ENCODE results near the gene SETD7. TPM values are rescaled to one million over a fixed set of nuclear protein-coding genes. Genes with fewer than 3 reads are reported as not detected.

The SETD7 gene
- total RNA-seq, 1 donor from 2014 or later: 11.1 TPM

DNA sequence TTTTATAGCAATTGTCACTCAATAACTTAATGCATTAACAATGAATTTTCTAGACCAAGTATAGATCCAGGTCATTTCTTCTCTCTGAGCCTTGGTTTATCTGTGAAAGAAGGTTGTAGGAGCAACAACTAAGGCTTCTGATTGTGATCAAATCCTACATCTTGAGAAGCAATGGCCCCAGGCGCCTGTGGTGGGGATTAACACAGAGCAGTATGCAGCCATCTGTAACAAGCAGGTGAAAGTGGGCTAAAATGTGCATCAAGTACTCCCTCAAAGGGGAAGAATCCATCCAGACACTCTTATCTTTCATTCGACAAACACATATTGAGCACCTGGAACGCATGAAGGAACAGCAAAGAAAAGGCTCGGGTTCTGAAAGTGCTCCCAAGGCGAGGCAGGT lies 19.1 kb upstream of the SETD7 start:
- Mint-ChIP-seq H3K36me3 (ENCODE audit: low read depth) (no peaks in the 10 kb centered on the region), H3K9me3 (no peaks in the 10 kb centered on the region), H3K27me3 (peaks cover 4% of the 10 kb centered on the region), H3K27ac (no peak overlapping the region), H3K4me3 (no peak overlapping the region), H3K4me1 (no peaks in the 10 kb centered on the region)
- ATAC-seq (ENCODE audit: low read depth) (no peak), DNase-seq (no peak)
- intact Hi-C loops (cut with micrococcal nuclease): no loop called here
- TF ChIP-seq, protein P1, sequence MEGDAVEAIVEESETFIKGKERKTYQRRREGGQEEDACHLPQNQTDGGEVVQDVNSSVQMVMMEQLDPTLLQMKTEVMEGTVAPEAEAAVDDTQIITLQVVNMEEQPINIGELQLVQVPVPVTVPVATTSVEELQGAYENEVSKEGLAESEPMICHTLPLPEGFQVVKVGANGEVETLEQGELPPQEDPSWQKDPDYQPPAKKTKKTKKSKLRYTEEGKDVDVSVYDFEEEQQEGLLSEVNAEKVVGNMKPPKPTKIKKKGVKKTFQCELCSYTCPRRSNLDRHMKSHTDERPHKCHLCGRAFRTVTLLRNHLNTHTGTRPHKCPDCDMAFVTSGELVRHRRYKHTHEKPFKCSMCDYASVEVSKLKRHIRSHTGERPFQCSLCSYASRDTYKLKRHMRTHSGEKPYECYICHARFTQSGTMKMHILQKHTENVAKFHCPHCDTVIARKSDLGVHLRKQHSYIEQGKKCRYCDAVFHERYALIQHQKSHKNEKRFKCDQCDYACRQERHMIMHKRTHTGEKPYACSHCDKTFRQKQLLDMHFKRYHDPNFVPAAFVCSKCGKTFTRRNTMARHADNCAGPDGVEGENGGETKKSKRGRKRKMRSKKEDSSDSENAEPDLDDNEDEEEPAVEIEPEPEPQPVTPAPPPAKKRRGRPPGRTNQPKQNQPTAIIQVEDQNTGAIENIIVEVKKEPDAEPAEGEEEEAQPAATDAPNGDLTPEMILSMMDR (IDR thresholded peaks at IDR 0.05): no peak
- ChIA-PET POLR2A (no interaction called here), CTCF (no interaction called here)

DNA sequence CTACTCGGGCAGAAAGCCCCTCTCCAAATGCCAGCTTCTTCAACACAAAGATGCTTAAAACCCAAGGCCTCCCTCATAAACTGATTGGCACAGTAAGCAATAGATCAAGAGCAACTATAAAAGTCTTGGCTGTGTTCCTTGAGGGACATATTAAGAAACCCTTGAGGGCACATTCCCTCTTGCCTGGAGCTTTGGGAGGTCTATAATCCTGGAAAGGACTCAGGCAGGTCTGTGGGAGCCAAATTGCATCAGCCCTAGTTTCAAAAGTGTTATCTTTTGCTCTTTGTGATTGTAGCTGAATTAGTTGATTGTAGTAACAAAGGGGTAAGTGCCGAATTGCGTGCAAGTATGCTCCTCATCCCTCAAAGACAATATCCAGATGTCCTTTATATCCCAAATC lies 18.6 kb upstream of the SETD7 start:
- ATAC-seq (ENCODE audit: low read depth) (no peak), DNase-seq (no peak)
- ChIA-PET POLR2A (no interaction called here), CTCF (no interaction called here)
- Mint-ChIP-seq H3K9me3 (no peaks in the 10 kb centered on the region), H3K27ac (no peak overlapping the region), H3K36me3 (ENCODE audit: low read depth) (no peaks in the 10 kb centered on the region), H3K4me3 (no peak overlapping the region), H3K4me1 (no peaks in the 10 kb centered on the region), H3K27me3 (peaks cover under 1% of the 10 kb centered on the region)
- intact Hi-C loops (cut with micrococcal nuclease): no loop called here
- TF ChIP-seq, protein P1 (IDR thresholded peaks at IDR 0.05): no peak

DNA sequence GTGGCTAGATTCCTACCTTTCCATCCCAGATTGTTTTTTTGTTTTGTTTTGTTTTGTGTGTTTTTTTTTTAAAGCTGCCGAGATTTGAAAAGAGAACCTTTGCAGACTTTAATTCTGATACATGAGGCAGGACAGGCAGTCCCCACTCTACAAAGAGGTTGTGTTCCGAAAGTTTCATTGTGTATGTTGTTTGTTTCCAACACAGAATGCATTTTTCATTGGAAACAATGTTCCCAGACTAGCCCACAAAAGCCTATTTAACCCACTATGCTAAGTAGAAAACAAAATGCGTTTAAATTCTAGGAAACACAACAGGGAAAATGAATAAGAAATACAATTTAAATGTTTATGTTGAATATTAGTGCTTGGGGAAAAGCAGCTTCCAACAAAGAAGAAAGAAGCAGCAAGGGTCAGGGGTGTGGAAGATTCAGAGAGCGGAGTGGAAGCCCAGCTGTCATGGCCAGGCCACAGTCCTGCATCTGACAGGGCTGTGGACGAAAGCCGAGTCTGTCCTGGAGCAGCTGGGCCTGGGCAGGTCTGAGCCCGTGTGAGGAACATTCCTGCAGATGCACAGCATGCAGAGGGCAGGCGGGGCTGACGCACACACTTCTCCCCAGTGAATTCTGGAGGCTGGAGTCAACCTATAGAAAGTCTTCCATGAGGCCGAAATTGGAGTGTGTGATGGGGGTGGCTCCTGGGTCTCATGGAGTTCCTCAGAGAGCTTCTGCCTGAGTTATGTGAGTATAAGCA lies 12.4 kb upstream of the SETD7 start:
- POLR2A ChIA-PET: interaction anchor here (1.6 kb wide), 1 partner anchor 14 kb away, joined by 5 read pairs; no protein-coding TSS in a partner anchor
- Mint-ChIP-seq H3K4me1 (peaks cover 4% of the 10 kb centered on the region), H3K27me3 (no peaks in the 10 kb centered on the region), H3K9me3 (no peaks in the 10 kb centered on the region), H3K27ac (no peak overlapping the region), H3K4me3 (no peak overlapping the region), H3K36me3 (ENCODE audit: low read depth) (no peaks in the 10 kb centered on the region)
- no peak for DNase-seq
- TF ChIP-seq, protein P1 (IDR thresholded peaks at IDR 0.05): no peak
- CTCF ChIA-PET: no interaction called here
- no peak for ATAC-seq (ENCODE audit: low read depth)
- intact Hi-C loops (cut with micrococcal nuclease): no loop called here

DNA sequence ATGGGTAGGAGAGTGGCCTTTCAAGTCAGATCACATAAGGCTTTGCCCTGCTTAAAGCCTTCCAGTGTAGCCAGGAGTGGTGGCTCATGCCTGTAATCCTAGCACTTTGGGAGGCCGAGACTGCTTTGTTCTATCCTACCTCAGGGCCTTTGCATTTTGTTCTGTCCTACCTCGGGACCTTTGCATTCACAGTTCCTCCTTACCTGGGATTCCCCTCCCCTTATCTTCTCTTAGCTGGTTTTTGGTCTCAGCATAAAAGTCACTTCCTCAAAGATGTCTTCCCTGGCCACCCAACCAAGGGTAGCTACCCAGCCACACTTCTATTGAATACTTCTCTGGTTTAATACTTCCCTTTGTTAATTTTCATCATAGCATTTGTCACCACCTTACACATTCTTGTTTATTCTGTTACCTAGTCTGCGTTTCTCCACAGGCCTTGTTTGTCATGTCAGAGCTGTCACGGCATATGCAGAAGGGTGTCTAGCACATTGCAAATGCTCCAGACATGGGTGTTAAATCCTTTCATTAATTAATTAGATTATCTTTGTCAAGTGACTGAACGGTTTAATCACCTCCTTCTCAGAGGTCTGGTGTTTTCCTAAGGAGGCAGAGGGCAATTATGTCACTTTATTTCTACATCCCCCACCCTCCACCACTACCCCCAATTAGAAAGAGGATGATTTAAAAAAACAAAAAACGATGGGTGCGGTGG lies 11.3 kb upstream of the SETD7 start:
- CTCF ChIA-PET: no interaction called here
- Mint-ChIP-seq H3K36me3 (ENCODE audit: low read depth) (no peaks in the 10 kb centered on the region), H3K27ac (peak overlapping the region; percentile 5), H3K9me3 (no peaks in the 10 kb centered on the region), H3K27me3 (no peaks in the 10 kb centered on the region), H3K4me1 (peaks cover 4% of the 10 kb centered on the region), H3K4me3 (no peak overlapping the region)
- TF ChIP-seq, protein P1 (IDR thresholded peaks at IDR 0.05): no peak
- intact Hi-C loops (cut with micrococcal nuclease): loop anchor here (1.0 kb wide), 1 partner anchor 10 kb away; no protein-coding TSS in a partner anchor
- DNase-seq: no peak
- ATAC-seq (ENCODE audit: low read depth): peak; percentile 69
- POLR2A ChIA-PET: interaction anchor here (0.7 to 1.7 kb wide), 2 partner anchors 10 to 45 kb away, joined by 3 to 8 read pairs; no protein-coding TSS in a partner anchor

DNA sequence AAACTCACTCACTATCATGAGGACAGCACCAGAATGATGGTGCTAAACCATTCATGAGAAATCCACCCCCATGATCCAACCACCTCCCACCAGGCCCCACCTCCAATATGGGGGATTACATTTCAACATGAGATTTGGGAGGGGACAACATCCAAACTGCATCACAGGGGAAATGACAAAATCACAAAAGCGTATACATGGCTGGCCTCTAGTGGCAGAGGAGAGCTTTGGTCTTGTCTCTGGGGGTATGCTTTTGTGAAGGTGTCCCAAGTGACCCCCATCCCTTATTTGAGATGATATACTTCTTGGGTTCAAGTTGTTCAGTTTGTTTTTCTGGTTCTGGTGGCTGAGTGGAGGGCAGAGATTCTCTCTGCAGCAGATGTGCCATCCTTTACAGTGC lies 8.5 kb upstream of the SETD7 start:
- Mint-ChIP-seq H3K4me3 (no peak overlapping the region), H3K4me1 (peaks cover 25% of the 10 kb centered on the region), H3K27me3 (no peaks in the 10 kb centered on the region), H3K27ac (no peak overlapping the region), H3K36me3 (ENCODE audit: low read depth) (no peaks in the 10 kb centered on the region), H3K9me3 (no peaks in the 10 kb centered on the region)
- intact Hi-C loops (cut with micrococcal nuclease): no loop called here
- ChIA-PET CTCF (no interaction called here), POLR2A (interaction anchor here (1.3 kb wide), 1 partner anchor 8 kb away, joined by 3 read pairs; the partner anchor contains the start of gene SETD7)
- TF ChIP-seq, protein P1 (IDR thresholded peaks at IDR 0.05): no peak
- DNase-seq: no peak
- ATAC-seq (ENCODE audit: low read depth): no peak

Data from activated B cell treated with CpG ODN at 0.5 μM for 24 hours (primary cell).